Keratinocyte (primary cell): ENCODE measurements around the gene UBR2.

Experiments
- EZH2 ChIP-seq: IDR thresholded peaks from one replicate; pipeline ENCODE4 v1.6.1; 2012; ENCODE audit warnings: inconsistent platforms, mild to moderate bottlenecking, low read length, moderate library complexity
- TF ChIP-seq, protein P1 (sequence below), 3 experiments: IDR thresholded peaks in 1 of 3; conservative IDR thresholded peaks in 1 of 3; optimal IDR thresholded peaks in 1 of 3; 2 replicates in 2 of 3; 3 replicates in 1 of 3; pipeline versions ENCODE3 to v1.5.1; 2011; ENCODE audit warnings: low read length in 3 of 3, mild to moderate bottlenecking in 3 of 3, moderate library complexity in 2 of 3, control low read depth in 1 of 3, inconsistent platforms in 1 of 3; ENCODE audit not compliant: insufficient read depth in 2 of 3; ENCODE audit errors: extremely low read depth in 1 of 3

DNA sequence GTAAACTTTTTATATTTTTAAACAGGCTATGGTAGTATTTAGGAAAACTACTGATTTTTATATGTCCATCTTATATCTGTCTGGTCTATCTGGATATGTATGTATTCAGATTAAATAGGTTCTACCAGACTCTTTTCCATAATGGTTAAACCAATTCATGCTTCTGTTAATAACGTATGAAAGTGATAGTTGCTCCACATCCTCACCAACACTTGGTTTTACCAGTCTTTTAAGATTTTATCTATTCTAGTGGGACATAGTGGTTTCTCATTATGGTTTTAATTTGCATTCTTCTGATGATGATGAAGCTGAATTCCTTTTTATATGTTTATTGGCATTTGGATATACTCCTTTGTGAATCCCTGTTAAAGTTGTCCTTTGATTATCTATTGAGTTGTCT, 56.1 kb downstream of the UBR2 start:
- TF ChIP-seq, protein P1, sequence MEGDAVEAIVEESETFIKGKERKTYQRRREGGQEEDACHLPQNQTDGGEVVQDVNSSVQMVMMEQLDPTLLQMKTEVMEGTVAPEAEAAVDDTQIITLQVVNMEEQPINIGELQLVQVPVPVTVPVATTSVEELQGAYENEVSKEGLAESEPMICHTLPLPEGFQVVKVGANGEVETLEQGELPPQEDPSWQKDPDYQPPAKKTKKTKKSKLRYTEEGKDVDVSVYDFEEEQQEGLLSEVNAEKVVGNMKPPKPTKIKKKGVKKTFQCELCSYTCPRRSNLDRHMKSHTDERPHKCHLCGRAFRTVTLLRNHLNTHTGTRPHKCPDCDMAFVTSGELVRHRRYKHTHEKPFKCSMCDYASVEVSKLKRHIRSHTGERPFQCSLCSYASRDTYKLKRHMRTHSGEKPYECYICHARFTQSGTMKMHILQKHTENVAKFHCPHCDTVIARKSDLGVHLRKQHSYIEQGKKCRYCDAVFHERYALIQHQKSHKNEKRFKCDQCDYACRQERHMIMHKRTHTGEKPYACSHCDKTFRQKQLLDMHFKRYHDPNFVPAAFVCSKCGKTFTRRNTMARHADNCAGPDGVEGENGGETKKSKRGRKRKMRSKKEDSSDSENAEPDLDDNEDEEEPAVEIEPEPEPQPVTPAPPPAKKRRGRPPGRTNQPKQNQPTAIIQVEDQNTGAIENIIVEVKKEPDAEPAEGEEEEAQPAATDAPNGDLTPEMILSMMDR (optimal IDR thresholded peaks at IDR 0.05 in 1 of 3, IDR thresholded peaks at IDR 0.05 in 1 of 3, conservative IDR thresholded peaks at IDR 0.05 in 1 of 3; ENCODE audit: extremely low read depth in 1 of 3, insufficient read depth in 2 of 3, low read length in 3 of 3), result no peak
- TF ChIP-seq EZH2, result no peak
